Stomach smooth muscle (tissue), 2 donors: ENCODE data around the gene EGFL7.
"Not testable (repeated sequence)": the region's sequence is repeated elsewhere in the genome, so short reads cannot be mapped to it uniquely, and the experiment has no call there.

Experiments used
- H3K27ac ChIP-seq: one replicate; pipeline ENCODE4 v1.7.0; 2013; ENCODE audit warnings: mild to moderate bottlenecking, low read length, inconsistent platforms
- H3K27me3 ChIP-seq, 2 donors: one replicate each; pipeline ENCODE4 v1.7.0; 2013; ENCODE audit warnings: low read length in 2 of 2; ENCODE audit not compliant: insufficient read depth in 2 of 2, control insufficient read depth in 1 of 2
- H3K36me3 ChIP-seq, 2 donors: one replicate each; pipeline ENCODE4 v1.7.0; 2013; ENCODE audit warnings: low read length in 2 of 2; ENCODE audit not compliant: control insufficient read depth in 2 of 2, insufficient read depth in 2 of 2
- H3K4me1 ChIP-seq: one replicate; pipeline ENCODE4 v1.7.0; 2013; ENCODE audit warnings: low read length; ENCODE audit not compliant: control insufficient read depth, insufficient read depth
- H3K4me3 ChIP-seq, 2 donors: one replicate each; pipeline ENCODE4 v1.7.0; 2013; ENCODE audit warnings: low read length in 2 of 2
- H3K9ac ChIP-seq, 2 donors: one replicate each; pipeline ENCODE4 v1.7.0; 2013; ENCODE audit warnings: low read length in 2 of 2, mild to moderate bottlenecking in 1 of 2
- H3K9me3 ChIP-seq, 2 donors: one replicate each; pipeline ENCODE4 v1.7.0; 2013; ENCODE audit warnings: low read length in 2 of 2; ENCODE audit not compliant: control insufficient read depth in 2 of 2
- donor health status: healthy.
- donor health status: Pancreatic carcinoma.

The EGFL7 gene

GRCh38 chr9:136697146-136697820 lies 34.6 kb downstream of the EGFL7 start:
- peaks cover 5 to 7% of the 10 kb centered on the region in 2 donors for H3K27me3 ChIP-seq
- H3K9ac ChIP-seq, result no peak overlapping the region
- no peaks in the 10 kb centered on the region for H3K9me3 ChIP-seq
- H3K4me1 ChIP-seq, result peaks cover 4% of the 10 kb centered on the region
- no peak overlapping the region for H3K4me3 ChIP-seq
- no peak overlapping the region for H3K27ac ChIP-seq
- no peaks in the 10 kb centered on the region for H3K36me3 ChIP-seq

- no peaks in the 10 kb centered on the region for H3K36me3 ChIP-seq
- H3K9me3 ChIP-seq, result no peaks in the 10 kb centered on the region
- H3K9ac ChIP-seq, result no peak overlapping the region
- no peak overlapping the region for H3K27ac ChIP-seq
- peaks cover 4% of the 10 kb centered on the region for H3K4me1 ChIP-seq
- H3K4me3 ChIP-seq, result no peak overlapping the region
- peaks cover 5 to 7% of the 10 kb centered on the region in 2 donors for H3K27me3 ChIP-seq
Measured at GRCh38 chr9:136697821-136698526, 35.3 kb downstream of the EGFL7 start.

- Histone ChIP-seq H3K27ac (no peak overlapping the region), H3K27me3 (peaks cover 5 to 7% of the 10 kb centered on the region in 2 donors), H3K9me3 (no peaks in the 10 kb centered on the region), H3K36me3 (no peaks in the 10 kb centered on the region), H3K4me1 (peaks cover 4% of the 10 kb centered on the region), H3K4me3 (no peak overlapping the region), H3K9ac (no peak overlapping the region)
Measured at GRCh38 chr9:136698635-136699246, 36.0 kb downstream of the EGFL7 start.

- Histone ChIP-seq H3K9me3 (no peaks in the 10 kb centered on the region), H3K36me3 (no peaks in the 10 kb centered on the region), H3K9ac (no peak overlapping the region), H3K27ac (no peak overlapping the region), H3K4me3 (no peak overlapping the region), H3K4me1 (peaks cover 2% of the 10 kb centered on the region), H3K27me3 (peaks cover 5 to 7% of the 10 kb centered on the region in 2 donors)
Measured at GRCh38 chr9:136700304-136700703, 37.6 kb downstream of the EGFL7 start.

GRCh38 chr9:136700959-136701667 lies 38.4 kb downstream of the EGFL7 start:
- peaks cover 5 to 7% of the 10 kb centered on the region in 2 donors for H3K27me3 ChIP-seq
- no peak overlapping the region for H3K4me3 ChIP-seq

GRCh38 chr9:136701668-136702053 lies 38.9 kb downstream of the EGFL7 start:
- Histone ChIP-seq H3K4me3 (no peak overlapping the region), H3K27me3 (peaks cover 5 to 7% of the 10 kb centered on the region in 2 donors), H3K27ac (no peak overlapping the region)

More at GRCh38 chr9:136700959-136701667, 38.4 kb downstream of the EGFL7 start:
- Histone ChIP-seq H3K27ac (no peak overlapping the region), H3K36me3 (no peaks in the 10 kb centered on the region), H3K9me3 (no peaks in the 10 kb centered on the region), H3K9ac (no peak overlapping the region), H3K4me1 (peaks cover 2% of the 10 kb centered on the region)

GRCh38 chr9:136703276-136703860 lies 40.7 kb downstream of the EGFL7 start:
- peaks cover 2% of the 10 kb centered on the region for H3K4me1 ChIP-seq
- no peaks in the 10 kb centered on the region for H3K9me3 ChIP-seq
- H3K9ac ChIP-seq, result no peak overlapping the region
- H3K36me3 ChIP-seq, result no peaks in the 10 kb centered on the region
- peaks cover 5 to 7% of the 10 kb centered on the region in 2 donors for H3K27me3 ChIP-seq
- no peak overlapping the region for H3K27ac ChIP-seq
- H3K4me3 ChIP-seq, result no peak overlapping the region

More at GRCh38 chr9:136701668-136702053, 38.9 kb downstream of the EGFL7 start:
- Histone ChIP-seq H3K9ac (no peak overlapping the region), H3K9me3 (no peaks in the 10 kb centered on the region), H3K36me3 (no peaks in the 10 kb centered on the region), H3K4me1 (peaks cover 2% of the 10 kb centered on the region)

GRCh38 chr9:136704741-136705140 lies 42.0 kb downstream of the EGFL7 start:
- not testable (repeated sequence) for H3K9me3 ChIP-seq, H3K27me3 ChIP-seq, H3K4me1 ChIP-seq, H3K9ac ChIP-seq, H3K36me3 ChIP-seq, H3K27ac ChIP-seq, H3K4me3 ChIP-seq

GRCh38 chr9:136705564-136705963 lies 42.8 kb downstream of the EGFL7 start:
- Histone ChIP-seq H3K27me3 (peaks cover 3 to 7% of the 10 kb centered on the region in 2 donors), H3K9ac (no peak overlapping the region), H3K36me3 (no peaks in the 10 kb centered on the region), H3K4me1 (no peaks in the 10 kb centered on the region), H3K4me3 (no peak overlapping the region), H3K27ac (no peak overlapping the region), H3K9me3 (no peaks in the 10 kb centered on the region)

- H3K36me3 ChIP-seq, result no peaks in the 10 kb centered on the region
- no peak overlapping the region for H3K9ac ChIP-seq
- H3K4me1 ChIP-seq, result peaks cover 5% of the 10 kb centered on the region
- H3K9me3 ChIP-seq, result no peaks in the 10 kb centered on the region
- no peak overlapping the region for H3K27ac ChIP-seq
- H3K4me3 ChIP-seq, result no peak overlapping the region
- H3K27me3 ChIP-seq, result peaks cover 0 to 2% of the 10 kb centered on the region in 2 donors
Measured at GRCh38 chr9:136707011-136707410, 44.3 kb downstream of the EGFL7 start.
